ENCODE measurements around the gene RELT.

RELT gene

DNA sequence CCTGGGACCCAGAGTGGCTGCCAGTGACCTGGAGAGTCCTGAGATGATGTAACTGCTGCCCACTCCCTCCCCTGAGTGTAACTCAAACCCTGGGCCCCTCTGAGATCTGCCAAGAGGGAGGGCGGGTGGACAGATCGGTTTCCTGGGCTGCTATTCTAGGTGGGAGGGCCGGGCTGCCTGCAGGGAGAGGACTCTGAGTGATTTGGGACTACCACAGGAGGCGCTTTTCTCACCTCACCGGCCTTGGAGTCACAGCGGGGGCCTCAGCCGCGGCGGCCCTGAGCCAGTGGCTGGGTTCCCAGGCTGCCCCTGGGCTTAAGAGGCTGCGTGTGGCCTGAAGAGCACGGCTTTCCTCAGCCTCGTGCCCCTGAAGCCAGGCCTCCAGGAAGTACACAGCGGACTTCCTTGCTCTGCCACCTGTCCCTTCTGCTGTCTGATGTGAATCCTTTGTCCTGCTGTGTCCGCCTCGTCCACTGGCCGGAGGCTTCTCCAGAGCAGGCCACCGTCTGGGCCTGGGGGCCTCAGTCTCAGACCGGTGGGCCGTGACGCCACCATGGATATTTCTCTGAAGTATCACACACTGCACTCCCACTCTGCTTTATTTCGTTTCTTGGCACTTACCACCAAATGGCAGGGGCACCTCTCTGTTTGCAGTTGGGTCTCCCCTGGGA is 11.5 kb downstream of the RELT start:
- Mint-ChIP-seq H3K36me3 (ENCODE audit: low read depth) (peaks cover 97% of the 10 kb centered on the region), H3K27ac (peak overlapping the region; percentile 86), H3K27me3 (no peaks in the 10 kb centered on the region), H3K9me3 (no peaks in the 10 kb centered on the region), H3K4me3 (peak overlapping the region; percentile 84), H3K4me1 (ENCODE audit: low read depth) (peaks cover 97% of the 10 kb centered on the region)
- intact Hi-C loops (cut with micrococcal nuclease), result loop anchor here (5.0 kb wide), 1 partner anchor 80 kb away; the partner anchor contains the start of gene ARHGEF17

GRCh38 chr11:73388265-73389133 is 12.3 kb downstream of the RELT start:
- Mint-ChIP-seq H3K27me3 (no peaks in the 10 kb centered on the region), H3K9me3 (no peaks in the 10 kb centered on the region), H3K27ac (peak overlapping the region; percentile 86), H3K4me1 (ENCODE audit: low read depth) (peaks cover 97% of the 10 kb centered on the region), H3K4me3 (peak overlapping the region; percentile 84), H3K36me3 (ENCODE audit: low read depth) (peaks cover 97% of the 10 kb centered on the region)
- intact Hi-C loops (cut with micrococcal nuclease), result loop anchor here (5.0 kb wide), 1 partner anchor 81 kb away; the partner anchor contains the start of gene ARHGEF17

DNA sequence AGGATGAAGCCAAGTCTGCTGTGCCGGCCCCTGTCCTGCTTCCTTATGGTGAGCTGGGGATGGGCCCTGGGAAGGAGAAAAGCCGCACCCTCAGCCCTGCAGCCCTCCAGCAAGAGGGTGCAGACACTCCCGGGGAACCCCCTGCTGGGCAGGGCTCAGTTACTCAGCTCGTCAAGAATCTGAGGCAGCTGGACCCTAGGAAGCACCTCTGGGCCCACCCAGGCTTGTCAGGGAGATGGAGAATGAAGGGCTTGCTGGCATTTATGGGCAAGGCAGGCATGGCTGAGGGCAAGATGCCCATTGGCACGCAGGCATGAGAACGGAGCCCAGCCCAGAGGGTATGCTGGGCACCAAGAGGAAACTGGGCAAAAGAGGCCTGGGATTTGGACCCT is 12.9 kb downstream of the RELT start:
- H3K27me3 Mint-ChIP-seq, result no peaks in the 10 kb centered on the region
- H3K27ac Mint-ChIP-seq, result peak overlapping the region; percentile 86
- intact Hi-C loops (cut with micrococcal nuclease), result loop anchor here (5.0 kb wide), 1 partner anchor 82 kb away; the partner anchor contains the start of gene ARHGEF17
- no peaks in the 10 kb centered on the region for H3K9me3 Mint-ChIP-seq
- peaks cover 97% of the 10 kb centered on the region for H3K36me3 Mint-ChIP-seq (ENCODE audit: low read depth)
- peaks cover 95% of the 10 kb centered on the region for H3K4me1 Mint-ChIP-seq (ENCODE audit: low read depth)
- peak overlapping the region; percentile 67 for H3K4me3 Mint-ChIP-seq

DNA sequence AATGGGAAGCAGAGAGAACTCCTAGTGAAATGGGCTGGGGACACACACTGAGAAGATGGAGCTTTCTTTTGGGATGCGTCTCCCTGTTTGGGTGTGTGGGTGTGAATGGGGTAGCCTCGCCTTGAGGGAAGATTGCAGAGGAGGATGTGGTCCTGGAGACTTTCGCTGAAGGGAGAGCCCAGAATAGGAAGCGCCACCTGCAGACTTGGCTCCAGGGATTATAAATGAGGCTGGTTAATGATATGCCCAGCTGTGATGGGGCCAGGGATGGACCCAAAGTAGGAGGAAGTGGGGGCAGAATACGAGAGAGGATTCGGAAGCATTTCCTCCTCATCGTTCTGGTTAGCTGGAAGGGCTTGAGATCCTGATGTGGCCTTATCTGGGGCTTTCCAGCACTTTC is 13.7 kb downstream of the RELT start:
- Mint-ChIP-seq H3K36me3 (ENCODE audit: low read depth) (peaks cover 97% of the 10 kb centered on the region), H3K4me3 (peak overlapping the region; percentile 33), H3K9me3 (no peaks in the 10 kb centered on the region), H3K4me1 (ENCODE audit: low read depth) (peaks cover 93% of the 10 kb centered on the region), H3K27ac (peak overlapping the region; percentile 21), H3K27me3 (no peaks in the 10 kb centered on the region)
- intact Hi-C loops (cut with micrococcal nuclease), result loop anchor here (5.0 kb wide), 1 partner anchor 83 kb away; the partner anchor contains the start of gene ARHGEF17

DNA sequence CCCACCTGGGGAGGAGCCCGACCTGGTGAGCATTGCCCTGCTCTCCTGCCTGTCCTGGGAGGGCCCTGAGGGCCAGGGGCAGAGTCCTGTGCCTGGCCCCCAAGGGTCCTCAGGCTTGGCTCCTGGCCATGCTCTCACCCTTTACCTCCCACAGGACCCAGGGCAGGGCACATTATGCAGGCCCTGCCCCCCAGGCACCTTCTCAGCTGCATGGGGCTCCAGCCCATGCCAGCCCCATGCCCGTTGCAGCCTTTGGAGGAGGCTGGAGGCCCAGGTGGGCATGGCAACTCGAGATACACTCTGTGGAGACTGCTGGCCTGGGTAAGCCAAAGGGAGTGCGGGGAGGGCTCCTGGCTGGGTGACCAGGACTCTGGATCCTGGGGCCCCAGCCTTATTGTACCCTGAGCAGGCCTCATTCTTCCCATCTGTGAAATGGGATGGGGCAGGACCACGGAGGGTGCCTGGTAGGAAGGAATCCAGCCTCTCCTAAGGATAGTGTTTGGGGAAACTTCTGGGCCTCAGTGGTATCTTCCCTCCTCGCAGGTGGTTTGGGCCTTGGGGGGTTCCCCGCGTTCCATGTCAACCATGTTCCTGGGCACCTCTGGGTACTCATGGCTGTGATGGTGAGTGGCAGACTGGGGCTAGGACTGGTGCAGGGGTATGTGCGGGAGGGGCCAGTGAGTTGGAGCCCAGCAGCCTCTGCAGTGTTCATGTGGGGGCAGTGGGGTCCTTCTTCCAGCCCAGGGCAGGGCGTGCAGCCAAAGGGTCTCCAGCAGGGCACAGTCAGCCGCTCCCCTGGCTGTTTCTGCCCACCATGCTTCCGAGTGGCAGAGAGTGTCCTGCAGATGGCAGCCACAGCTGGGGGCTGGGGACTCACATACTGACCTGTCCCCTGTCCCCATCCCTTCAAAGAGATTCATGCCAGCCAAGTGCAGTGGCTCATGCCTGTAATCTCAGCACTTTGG is 14.7 kb downstream of the RELT start:
- Mint-ChIP-seq H3K27ac (peak overlapping the region; percentile 21), H3K4me1 (ENCODE audit: low read depth) (peaks cover 91% of the 10 kb centered on the region), H3K27me3 (no peaks in the 10 kb centered on the region), H3K4me3 (no peak overlapping the region), H3K9me3 (no peaks in the 10 kb centered on the region), H3K36me3 (ENCODE audit: low read depth) (peaks cover 97% of the 10 kb centered on the region)
- intact Hi-C loops (cut with micrococcal nuclease), result no loop called here

DNA sequence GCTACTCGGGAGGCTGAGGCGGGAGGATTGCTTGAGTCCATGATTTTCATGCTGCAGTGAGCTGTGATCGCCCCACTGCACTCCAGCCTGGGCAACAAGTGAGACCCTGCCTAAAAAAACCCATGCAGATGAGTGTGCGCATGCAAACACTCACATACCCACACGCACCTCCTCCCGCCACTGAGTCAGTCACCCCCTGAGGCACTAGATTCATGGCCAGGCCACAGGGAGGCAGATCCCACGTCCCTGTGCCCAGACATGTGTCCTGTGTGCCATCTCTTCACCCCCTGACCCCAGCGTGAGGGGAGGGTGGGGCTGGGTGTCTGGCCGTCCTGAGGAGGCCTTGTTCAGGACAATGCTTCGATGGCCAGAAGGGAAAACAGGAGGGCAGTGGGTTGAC is 15.5 kb downstream of the RELT start:
- Mint-ChIP-seq H3K36me3 (ENCODE audit: low read depth) (peaks cover 99% of the 10 kb centered on the region), H3K4me1 (ENCODE audit: low read depth) (peaks cover 90% of the 10 kb centered on the region), H3K27ac (peak overlapping the region; percentile 52), H3K9me3 (no peaks in the 10 kb centered on the region), H3K27me3 (no peaks in the 10 kb centered on the region), H3K4me3 (no peak overlapping the region)
- intact Hi-C loops (cut with micrococcal nuclease), result no loop called here

DNA sequence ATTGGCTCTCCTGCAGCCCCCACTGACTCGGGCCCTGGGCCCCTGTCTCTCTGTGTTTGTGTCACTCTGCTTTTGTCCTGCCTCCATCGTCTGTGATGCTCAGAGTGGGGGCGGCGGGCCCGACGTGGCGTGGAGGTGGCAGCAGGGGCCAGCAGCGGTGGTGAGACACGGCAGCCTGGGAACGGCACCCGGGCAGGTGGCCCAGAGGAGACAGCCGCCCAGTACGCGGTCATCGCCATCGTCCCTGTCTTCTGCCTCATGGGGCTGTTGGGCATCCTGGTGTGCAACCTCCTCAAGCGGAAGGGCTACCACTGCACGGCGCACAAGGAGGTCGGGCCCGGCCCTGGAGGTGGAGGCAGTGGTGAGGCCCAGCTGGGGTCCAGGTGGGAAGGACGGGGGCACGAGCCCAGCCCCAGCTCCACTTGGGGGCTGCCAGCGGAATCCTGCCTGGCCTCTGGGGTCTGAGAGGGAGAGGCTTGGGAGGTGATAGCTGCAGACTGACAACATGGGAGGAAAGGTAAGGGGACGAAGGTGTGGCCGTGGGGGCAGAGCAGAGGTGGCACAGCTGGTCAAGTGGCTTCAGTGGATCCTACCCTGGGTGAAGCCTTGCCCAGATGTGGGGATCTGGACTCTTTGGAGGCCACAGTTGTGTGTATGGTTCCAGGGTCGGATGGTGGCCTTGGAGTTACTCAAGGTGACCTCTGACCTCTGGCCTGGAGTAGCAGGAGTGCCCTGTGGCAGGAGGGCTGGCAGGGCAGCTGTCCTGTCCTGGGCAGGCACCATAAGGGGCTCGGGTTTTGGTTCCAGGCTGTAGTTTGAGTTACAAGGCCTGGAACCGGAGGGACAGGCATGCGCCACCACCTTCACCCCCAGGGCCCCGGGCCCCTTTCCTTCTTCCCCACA is 16.2 kb downstream of the RELT start:
- no peaks in the 10 kb centered on the region for H3K9me3 Mint-ChIP-seq
- no peak overlapping the region for H3K4me3 Mint-ChIP-seq
- peak overlapping the region; percentile 52 for H3K27ac Mint-ChIP-seq
- peaks cover 90% of the 10 kb centered on the region for H3K4me1 Mint-ChIP-seq (ENCODE audit: low read depth)
- peaks cover 100% of the 10 kb centered on the region for H3K36me3 Mint-ChIP-seq (ENCODE audit: low read depth)
- H3K27me3 Mint-ChIP-seq, result no peaks in the 10 kb centered on the region
- intact Hi-C loops (cut with micrococcal nuclease), result loop anchor here (1.0 kb wide), 2 partner anchors 16 to 41 kb away; partner anchors contain the start of gene RELT

- Mint-ChIP-seq H3K36me3 (ENCODE audit: low read depth) (peaks cover 100% of the 10 kb centered on the region), H3K27ac (peak overlapping the region; percentile 52), H3K4me3 (no peak overlapping the region), H3K9me3 (no peaks in the 10 kb centered on the region), H3K4me1 (ENCODE audit: low read depth) (peaks cover 90% of the 10 kb centered on the region), H3K27me3 (no peaks in the 10 kb centered on the region)
- intact Hi-C loops (cut with micrococcal nuclease), result loop anchor here (1.0 kb wide), 2 partner anchors 17 to 42 kb away; partner anchors contain the start of gene RELT
Observed at GRCh38 chr11:73393011-73393380, 16.8 kb downstream of the RELT start.

DNA sequence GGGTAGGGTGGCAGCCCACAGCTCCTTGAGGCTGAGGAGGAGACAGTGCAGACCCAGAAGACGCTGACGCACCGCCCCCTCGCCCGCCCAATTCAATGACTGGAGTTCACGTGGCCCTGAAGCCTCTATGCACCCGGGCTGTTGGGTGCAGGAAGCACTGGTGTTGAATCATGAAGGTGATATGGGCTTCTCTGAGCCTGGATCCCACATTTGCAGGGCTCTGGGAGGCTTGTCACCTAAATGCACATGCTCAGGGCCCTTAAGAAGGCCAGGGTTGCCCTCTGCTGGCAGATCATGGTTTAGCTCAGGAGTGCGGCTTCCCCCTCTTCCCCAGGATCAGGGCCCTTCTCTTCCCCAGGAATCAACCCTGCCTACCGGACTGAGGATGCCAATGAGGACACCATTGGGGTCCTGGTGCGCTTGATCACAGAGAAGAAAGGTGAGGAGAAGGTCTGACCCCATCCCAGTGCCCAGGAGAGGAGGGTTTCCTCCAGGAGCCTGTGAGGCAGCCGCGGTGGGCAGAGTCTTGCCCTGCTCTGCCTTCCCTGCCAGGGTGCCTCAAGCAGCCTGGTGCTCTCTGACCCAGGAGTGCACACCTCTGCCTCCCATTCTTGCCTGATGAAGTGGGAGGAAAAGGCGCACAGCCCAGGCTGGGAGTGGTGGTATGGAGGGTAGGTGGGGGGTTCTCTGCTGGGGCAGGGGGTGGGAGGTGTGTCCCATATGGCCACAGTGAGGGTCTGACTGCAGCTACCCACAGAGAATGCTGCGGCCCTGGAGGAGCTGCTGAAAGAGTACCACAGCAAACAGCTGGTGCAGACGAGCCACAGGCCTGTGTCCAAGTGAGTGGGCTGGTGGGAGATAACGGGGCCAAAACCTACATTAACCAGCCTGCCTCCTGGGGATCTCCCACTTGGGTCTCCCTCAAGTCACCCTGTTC is 17.5 kb downstream of the RELT start:
- Mint-ChIP-seq H3K36me3 (ENCODE audit: low read depth) (peaks cover 100% of the 10 kb centered on the region), H3K4me3 (no peak overlapping the region), H3K9me3 (no peaks in the 10 kb centered on the region), H3K27ac (peak overlapping the region; percentile 52), H3K4me1 (ENCODE audit: low read depth) (peaks cover 90% of the 10 kb centered on the region), H3K27me3 (no peaks in the 10 kb centered on the region)
- intact Hi-C loops (cut with micrococcal nuclease), result loop anchor here (1.0 kb wide), 2 partner anchors 17 to 42 kb away; partner anchors contain the start of gene RELT

DNA sequence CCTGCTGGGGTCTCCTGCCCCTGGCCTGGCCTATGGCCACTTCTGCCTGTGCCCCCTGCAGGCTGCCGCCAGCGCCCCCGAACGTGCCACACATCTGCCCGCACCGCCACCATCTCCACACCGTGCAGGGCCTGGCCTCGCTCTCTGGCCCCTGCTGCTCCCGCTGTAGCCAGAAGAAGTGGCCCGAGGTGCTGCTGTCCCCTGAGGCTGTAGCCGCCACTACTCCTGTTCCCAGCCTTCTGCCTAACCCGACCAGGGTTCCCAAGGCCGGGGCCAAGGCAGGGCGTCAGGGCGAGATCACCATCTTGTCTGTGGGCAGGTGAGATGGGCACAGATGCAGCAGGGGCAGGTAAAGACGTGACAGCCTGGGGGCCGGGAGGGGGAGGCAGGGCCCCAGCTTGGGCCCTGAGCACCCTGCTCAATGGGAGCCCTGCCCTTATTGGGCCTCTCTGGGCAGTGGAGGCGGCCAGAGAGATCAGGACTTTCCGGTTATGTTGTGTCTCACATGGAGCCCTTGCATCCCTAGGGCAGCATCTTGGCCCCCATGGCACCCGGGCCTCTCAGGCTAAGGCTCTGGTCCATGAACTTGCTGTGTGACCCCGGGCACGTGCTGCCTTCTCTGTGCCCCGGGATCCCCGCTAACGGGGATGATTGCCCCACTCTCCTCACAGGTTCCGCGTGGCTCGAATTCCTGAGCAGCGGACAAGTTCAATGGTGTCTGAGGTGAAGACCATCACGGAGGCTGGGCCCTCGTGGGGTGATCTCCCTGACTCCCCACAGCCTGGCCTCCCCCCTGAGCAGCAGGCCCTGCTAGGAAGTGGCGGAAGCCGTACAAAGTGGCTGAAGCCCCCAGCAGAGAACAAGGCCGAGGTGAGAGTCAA is 18.5 kb downstream of the RELT start:
- H3K27me3 Mint-ChIP-seq, result no peaks in the 10 kb centered on the region

More for the DNA sequence above, 18.5 kb downstream of the RELT start:
- Mint-ChIP-seq H3K36me3 (ENCODE audit: low read depth) (peaks cover 100% of the 10 kb centered on the region), H3K27ac (no peak overlapping the region), H3K9me3 (no peaks in the 10 kb centered on the region), H3K4me3 (no peak overlapping the region), H3K4me1 (ENCODE audit: low read depth) (peaks cover 90% of the 10 kb centered on the region)
- intact Hi-C loops (cut with micrococcal nuclease), result no loop called here
